Heart right ventricle (tissue), 16 donors: ENCODE data around the gene SRMS. TPM values are rescaled to one million over a fixed set of nuclear protein-coding genes. Genes with fewer than 3 reads are reported as not detected.

Experiments used
- ATAC-seq, 8 donors: fragments of 200-7000 bp; cut with Tn5 transposase; one replicate each; pipeline ENCODE4 v1.9.1; 2020; ENCODE audit warnings: mild to moderate bottlenecking in 8 of 8, moderate library complexity in 8 of 8, moderate number of reproducible peaks in 1 of 8
- DNase-seq, 2 donors: peaks; one replicate each; pipeline ENCODE4 v3.0.0-alpha.2; 2020
- H3K27ac ChIP-seq, 10 donors: fragments of 200-600 bp; sonication (generic) in 2 of 10; one replicate each; pipeline versions ENCODE4 v1.5.0 to v1.8.0; 2020 to 2022; ENCODE audit warnings: mild to moderate bottlenecking in 3 of 10
- H3K27me3 ChIP-seq, 7 donors: fragments of 200-600 bp; one replicate each; pipeline ENCODE4 v1.8.0; 2021 to 2022; ENCODE audit warnings: mild to moderate bottlenecking in 2 of 7
- H3K36me3 ChIP-seq, 9 donors: fragments of 200-600 bp; sonication (generic) in 1 of 9; one replicate each; pipeline versions ENCODE4 v1.5.0 to v1.8.0; 2020 to 2022; ENCODE audit warnings: mild to moderate bottlenecking in 2 of 9
- H3K4me1 ChIP-seq, 9 donors: fragments of 200-600 bp; sonication (generic) in 1 of 9; one replicate each; pipeline versions ENCODE4 v1.5.0 to v1.8.0; 2020 to 2022; ENCODE audit warnings: mild to moderate bottlenecking in 4 of 9
- H3K4me3 ChIP-seq, 10 donors: fragments of 200-600 bp; sonication (generic) in 2 of 10; one replicate each; pipeline versions ENCODE4 v1.5.0 to v1.8.0; 2020 to 2022; ENCODE audit warnings: mild to moderate bottlenecking in 7 of 10, moderate library complexity in 2 of 10
- H3K9me3 ChIP-seq, 11 donors: fragments of 200-600 bp in 10 of 11; sonication (generic) in 2 of 11; one replicate each; pipeline versions ENCODE4 v1.5.0 to v1.8.0; 2013 to 2022; ENCODE audit warnings: mild to moderate bottlenecking in 2 of 11, control low read depth in 1 of 11, moderate library complexity in 1 of 11
- CTCF ChIP-seq, 9 donors: fragments of 200-600 bp; sonication (generic) in 2 of 9; IDR thresholded peaks; one replicate each; pipeline versions ENCODE4 v1.5.0 to v1.8.0; 2021 to 2022; ENCODE audit warnings: antibody characterized with exemption in 9 of 9, mild to moderate bottlenecking in 5 of 9, moderate library complexity in 1 of 9
- WGBS, 2 donors: extraction: QIAGEN DNeasy Blood & Tissue Kit; methylation state at CpG; one replicate each; pipeline ENCODE4 v1.1.7; 2013; ENCODE audit warnings: inconsistent platforms in 1 of 2; 5-methylcytosine and 5-hydroxymethylcytosine counted together
- intact Hi-C, 10 donors: fragments of 100-400 bp; cut with DNase I; formaldehyde crosslinking; loops; one replicate each; pipeline versions ENCODE4 v1.11.1 to v1.14.2; 2022
- polyA plus RNA-seq, 2 donors: library from polyadenylated mRNA; stranded (reverse); fragments of 200-250 nt; gene quantifications; one replicate each; pipeline ENCODE4 v1.2.3, GENCODE V29; 2013
- total RNA-seq, 10 donors: library from RNA; stranded (reverse); fragmentation: NEBNext Ultra II Directional in 3 of 10; extraction: Animal tissue kit (Norgen Biotek cat#: 25700) in 3 of 10; gene quantifications; one replicate each; pipeline versions ENCODE4 v1.2.1 to v1.2.4, GENCODE V29; 2021 to 2023
- donor health status: Arrhythmogenic right ventricular cardiomyopathy.
- donor health status: ischemic (EF 13 %, LVEDD 7.1; RV severe dilation, severe dysfunction).
- donor health status: healthy with polysubstance abuse.
- donor health status: DM: no; HTN: yes; CAD: no.
- donor health status: DM: no; HTN: no; CAD: no.
- donor health status: ischemic (EF 25% LVEDD 6.9; RV normal size, moderate dysfunction).
- donor health status: ischemic (EF 25% LVEDD 5.7; RV mildly dilated, moderate dysfunction).
- donor health status: healthy.
- donor health status: DM: yes; HTN: yes; CAD: no.
- donor health status: Ischemic cardiomyopathy.
- donor health status: ischemic (EF 35%, LVEDD 5.7; RV mildly dilated, moderate dysfunction).
- donor health status: nonischemic (EF 11% LVEDD 7.7; RV severe dilation, severe dysfunction).
- donor health status: DM: yes; HTN: yes; CAD: no.
- donor health status: PGD.
- donor health status: ischemic (EF 29% LVEDD 5.4; RV normal size, mild dysfunction).
- donor health status: nonischemic (EF 23%, LVEDD 6.1; RV moderate dilation, normal function).

The SRMS gene
- total and polyA plus RNA-seq, 12 donors, result not detected

GRCh38 chr20:63544958-63545516 lies 2.5 kb downstream of the SRMS start:
- Histone ChIP-seq H3K36me3 (no peaks in the 10 kb centered on the region), H3K27me3 (peaks cover 0 to 47% (median 28%) of the 10 kb centered on the region in 7 donors), H3K4me1 (no peaks in the 10 kb centered on the region), H3K4me3 (no peak overlapping the region), H3K9me3 (no peaks in the 10 kb centered on the region), H3K27ac (no peak overlapping the region)
- WGBS, 2 donors, result 69% methylated on average over 19 of the region's 19 CpGs
- DNase-seq, result no peak
- intact Hi-C loops, result loop anchor here in 1 of 10 donors (10.0 kb wide), 1 partner anchor 340 kb away; no protein-coding TSS in a partner anchor
- ATAC-seq, result no peak
- TF ChIP-seq CTCF (IDR thresholded peaks at IDR 0.05), result no peak

DNA sequence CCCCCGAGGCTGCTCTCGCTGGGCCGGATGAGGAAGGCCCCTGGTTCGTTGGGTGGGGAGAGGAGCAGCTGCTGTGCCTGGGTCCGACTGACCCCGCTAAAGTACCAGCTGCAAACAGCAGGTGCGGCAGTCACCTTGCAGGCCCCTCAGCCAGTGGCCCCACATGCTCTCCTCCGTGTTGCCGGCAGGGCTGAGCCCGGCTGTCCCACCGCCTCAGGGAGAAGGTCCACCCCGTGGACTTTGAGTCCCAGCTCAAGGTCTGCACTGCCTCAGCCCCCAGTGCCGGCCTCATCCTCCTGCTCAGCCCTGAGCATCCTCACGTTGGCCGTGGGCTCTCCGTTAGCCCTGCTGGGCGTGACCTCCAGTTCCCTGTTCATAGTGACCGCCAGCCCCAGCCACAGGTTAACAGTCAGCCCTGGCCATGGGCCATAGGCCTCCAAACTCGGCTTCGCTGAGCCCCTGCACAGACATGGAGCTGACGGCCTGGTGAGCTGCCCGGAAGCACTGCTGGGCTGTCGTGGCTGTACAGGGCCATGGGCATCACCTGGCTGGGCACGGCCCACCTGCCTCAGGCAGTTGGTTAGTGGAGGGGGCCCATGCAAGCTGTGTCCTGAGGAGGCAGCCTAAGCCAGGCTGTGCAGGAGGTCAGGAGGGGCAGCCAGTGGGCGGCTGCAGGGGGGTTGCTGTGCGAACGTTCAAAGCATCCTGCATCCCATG lies 3.1 kb downstream of the SRMS start:
- Histone ChIP-seq H3K27me3 (peaks cover 0 to 42% (median 22%) of the 10 kb centered on the region in 7 donors), H3K4me3 (no peak overlapping the region), H3K36me3 (no peaks in the 10 kb centered on the region), H3K9me3 (no peaks in the 10 kb centered on the region), H3K4me1 (no peaks in the 10 kb centered on the region), H3K27ac (no peak overlapping the region)
- ATAC-seq (no peak), DNase-seq (no peak)
- WGBS, 2 donors, result 75 to 76% methylated on average over 27 of the region's 27 CpGs
- intact Hi-C loops, result loop anchor here in 1 of 10 donors (10.0 kb wide), 1 partner anchor 340 kb away; no protein-coding TSS in a partner anchor
- TF ChIP-seq CTCF (IDR thresholded peaks at IDR 0.05), result no peak

- no peaks in the 10 kb centered on the region for H3K36me3 ChIP-seq
- no peak for TF ChIP-seq CTCF (IDR thresholded peaks at IDR 0.05)
- WGBS, 2 donors, result 90% methylated on average over 6 of the region's 6 CpGs
- no peak overlapping the region for H3K27ac ChIP-seq
- H3K27me3 ChIP-seq, result peaks cover 0 to 37% (median 19%) of the 10 kb centered on the region in 7 donors
- DNase-seq (no peak), ATAC-seq (no peak)
- H3K9me3 ChIP-seq, result no peaks in the 10 kb centered on the region
- intact Hi-C loops, result loop anchor here in 1 of 10 donors (10.0 kb wide), 1 partner anchor 341 kb away; no protein-coding TSS in a partner anchor
- H3K4me3 ChIP-seq, result no peak overlapping the region
- H3K4me1 ChIP-seq, result peaks cover 0 to 2% (median 0%) of the 10 kb centered on the region in 9 donors
Measured at GRCh38 chr20:63543733-63544132, 3.8 kb downstream of the SRMS start.

GRCh38 chr20:63543131-63543530 lies 4.4 kb downstream of the SRMS start:
- Histone ChIP-seq H3K36me3 (no peaks in the 10 kb centered on the region), H3K27me3 (peaks cover 0 to 31% (median 15%) of the 10 kb centered on the region in 7 donors), H3K4me3 (no peak overlapping the region), H3K27ac (no peak overlapping the region), H3K9me3 (no peaks in the 10 kb centered on the region), H3K4me1 (peaks cover 0 to 8% (median 5%) of the 10 kb centered on the region in 9 donors)
- DNase-seq (no peak), ATAC-seq (no peak)
- intact Hi-C loops, result loop anchor here in 1 of 10 donors (10.0 kb wide), 1 partner anchor 342 kb away; no protein-coding TSS in a partner anchor
- TF ChIP-seq CTCF (IDR thresholded peaks at IDR 0.05), result no peak
- WGBS, 2 donors, result 89 to 95% methylated on average over 10 of the region's 10 CpGs
